Right forelimb (tissue), 1 donor: ENCODE results near the gene CTSK.
"Not testable (repeated sequence)": the region's sequence is repeated elsewhere in the genome, so short reads cannot be mapped to it uniquely, and the experiment has no call there.

Experiments
- DNase-seq: peaks from one replicate; pipeline ENCODE4 v3.0.0-alpha.2; 2018

The CTSK gene

DNA sequence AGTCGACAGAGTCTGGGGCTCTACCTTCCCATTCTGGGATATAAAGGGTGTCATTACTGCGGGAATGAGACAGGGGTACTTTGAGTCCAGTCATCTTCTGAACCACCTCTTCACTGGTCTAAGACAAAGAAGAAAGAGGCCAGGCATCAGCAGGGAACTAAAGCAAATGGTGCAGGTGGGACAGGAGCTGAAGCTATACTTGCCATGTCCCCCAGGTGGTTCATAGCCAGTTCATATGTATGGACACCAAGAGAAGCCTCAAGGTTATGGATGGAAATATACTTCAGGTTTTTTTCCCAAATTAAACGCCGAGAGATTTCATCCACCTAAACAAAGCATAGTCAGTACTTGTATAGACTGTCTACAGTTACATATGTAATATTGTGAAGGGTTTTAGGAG, 2.2 kb downstream of the CTSK start:
- no peak for DNase-seq

DNA sequence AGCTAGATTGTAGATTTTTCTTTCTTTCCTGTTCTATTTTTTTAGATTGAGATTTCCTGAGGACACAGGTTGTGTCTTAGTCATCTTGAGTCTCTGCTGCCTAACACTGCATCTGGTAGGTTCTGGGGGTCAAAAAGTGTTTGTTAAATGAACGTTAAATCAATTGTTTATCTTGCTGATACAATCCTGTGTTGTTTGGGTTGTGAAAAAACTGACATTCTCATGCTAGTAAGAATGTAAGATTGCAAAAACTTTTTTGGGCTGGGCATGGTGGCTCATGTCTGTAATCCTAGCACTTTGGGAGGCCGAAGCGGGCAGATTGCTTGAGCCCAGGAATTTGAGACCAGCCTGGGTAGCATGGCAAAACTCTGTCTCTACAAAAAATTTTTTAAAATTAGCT, 3.4 kb downstream of the CTSK start:
- DNase-seq: no peak

DNA sequence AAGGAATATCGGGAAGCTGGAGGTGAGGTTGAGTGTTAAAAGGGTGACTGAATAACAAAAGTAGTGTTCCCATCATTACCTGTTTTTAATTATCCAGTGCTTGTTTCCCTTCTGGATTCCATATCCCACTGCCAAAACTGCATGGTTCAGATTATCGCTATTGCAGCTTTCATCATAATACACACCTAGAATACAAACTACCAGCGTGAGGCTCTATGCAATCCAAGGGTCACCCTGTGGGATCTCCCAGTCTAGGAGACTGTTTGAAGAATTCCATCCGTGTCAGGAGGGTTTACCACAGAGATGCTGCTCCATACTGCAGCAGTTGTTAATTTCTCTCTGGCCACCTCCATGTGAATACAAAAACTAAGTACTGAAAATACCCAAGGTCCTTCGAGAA, 9.0 kb downstream of the CTSK start:
- DNase-seq: no peak

DNA sequence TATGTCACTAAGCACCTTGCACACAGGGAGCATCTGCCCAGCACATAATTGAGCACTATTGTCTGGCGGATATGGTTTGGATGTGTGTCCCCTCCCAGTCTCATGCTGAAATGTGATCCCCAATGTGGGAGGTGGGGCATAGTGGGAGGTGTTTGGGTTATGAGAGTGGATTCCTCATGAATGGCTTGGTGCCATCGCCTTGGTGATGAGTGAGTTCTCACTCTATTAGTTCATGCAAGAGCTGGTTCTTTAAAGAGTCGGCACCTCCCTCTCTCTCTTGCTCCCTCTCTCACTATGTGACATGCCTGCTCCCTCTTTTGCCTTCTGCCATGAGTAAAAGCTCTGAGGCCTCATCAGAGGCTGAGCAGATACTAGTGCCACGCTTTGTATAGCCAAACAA, 9.5 kb downstream of the CTSK start:
- no peak for DNase-seq

DNA sequence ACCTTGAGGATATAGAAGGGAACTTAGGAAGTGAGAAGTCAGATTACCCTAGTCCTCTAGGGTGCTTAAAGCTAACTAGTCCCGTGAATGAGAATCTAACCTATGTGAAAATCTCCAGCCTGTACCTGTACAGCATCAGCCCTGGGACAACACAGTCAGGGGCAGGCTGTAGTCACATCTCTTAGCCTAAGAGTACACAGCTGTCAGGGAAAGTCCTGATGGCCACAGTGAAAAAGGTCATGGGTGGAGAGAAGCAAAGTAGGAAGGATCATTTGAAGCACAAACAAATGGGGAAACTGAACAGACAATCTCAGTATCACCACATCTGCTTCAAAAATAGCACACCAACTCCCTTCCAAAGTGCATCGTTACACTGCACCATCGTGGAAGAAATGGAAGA, 11.7 kb downstream of the CTSK start:
- DNase-seq: no peak

DNA sequence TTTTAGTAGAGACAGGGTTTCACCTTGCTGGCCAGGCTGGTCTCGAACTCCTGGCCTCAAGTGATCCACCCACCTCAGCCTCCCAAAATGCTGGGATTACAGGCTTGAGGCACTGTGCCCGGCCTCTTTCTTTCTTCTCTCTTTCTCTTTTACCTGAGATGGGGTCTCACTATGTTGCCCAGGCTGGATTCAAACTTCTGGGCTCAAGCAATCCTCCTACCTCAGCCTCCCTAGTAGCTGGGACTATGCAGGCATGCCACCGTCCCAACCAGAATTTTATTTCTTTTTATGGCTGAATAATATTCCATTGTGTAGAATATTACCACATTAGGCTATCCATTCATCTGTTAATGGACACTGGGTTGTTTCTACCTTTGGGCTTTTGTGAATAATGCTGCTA, 14.3 kb downstream of the CTSK start:
- DNase-seq: not testable (repeated sequence)

DNA sequence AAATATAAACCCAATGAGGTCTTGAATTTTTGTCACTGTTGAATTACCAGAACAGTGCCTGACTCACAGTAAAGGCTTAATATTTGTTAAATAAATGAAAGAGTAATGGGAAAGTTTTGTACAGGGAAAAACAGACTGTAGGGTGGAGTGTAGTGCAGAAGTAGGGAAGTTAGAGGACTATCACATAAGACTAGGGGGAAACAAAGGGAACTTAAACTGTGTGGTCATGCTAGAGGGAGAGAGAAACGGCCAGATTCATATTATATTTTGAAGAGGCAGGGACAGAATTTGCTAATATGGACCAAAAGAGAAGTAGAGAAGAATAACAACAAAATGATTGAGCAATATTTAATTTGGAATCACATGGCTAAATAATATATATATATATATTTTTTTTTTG, 14.8 kb downstream of the CTSK start:
- DNase-seq: no peak

DNA sequence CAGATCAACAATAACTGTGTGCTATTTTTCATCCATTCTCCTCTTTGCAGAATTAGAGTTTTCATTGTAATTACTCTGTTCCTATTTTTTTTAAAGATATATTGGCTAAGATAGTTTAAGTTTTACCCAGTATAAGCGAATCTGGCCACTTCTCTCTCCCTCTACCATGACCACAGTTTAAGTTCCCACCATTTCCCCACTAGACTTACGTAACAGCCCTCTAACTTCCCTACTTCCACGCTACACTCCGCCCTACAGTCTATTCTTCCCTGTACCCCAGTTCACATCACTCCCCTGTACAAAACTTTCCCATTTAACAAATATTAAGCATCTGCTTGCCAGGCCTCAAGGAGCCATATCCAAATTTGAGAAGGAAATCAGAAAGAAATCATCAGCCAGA, 16.5 kb downstream of the CTSK start:
- no peak for DNase-seq

DNA sequence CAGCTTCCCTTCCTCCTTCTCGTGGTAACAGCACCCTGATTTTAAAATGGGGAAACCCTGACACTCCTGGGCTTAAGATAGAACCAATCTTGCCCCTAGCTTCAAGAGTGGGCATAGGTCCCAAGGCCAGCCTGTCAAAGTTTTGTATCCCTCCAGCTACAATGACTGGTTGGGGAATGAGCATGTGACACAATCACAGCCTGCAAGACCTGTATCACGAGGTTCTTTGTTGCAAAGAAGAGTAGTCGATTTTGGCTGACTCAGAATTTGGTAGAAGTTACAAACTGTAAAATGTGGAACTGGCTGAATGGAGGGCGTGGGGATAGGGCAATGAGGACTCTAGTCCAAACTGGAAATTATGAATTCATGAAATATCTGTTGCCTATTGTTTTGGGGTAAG, 18.7 kb downstream of the CTSK start:
- no peak for DNase-seq

DNA sequence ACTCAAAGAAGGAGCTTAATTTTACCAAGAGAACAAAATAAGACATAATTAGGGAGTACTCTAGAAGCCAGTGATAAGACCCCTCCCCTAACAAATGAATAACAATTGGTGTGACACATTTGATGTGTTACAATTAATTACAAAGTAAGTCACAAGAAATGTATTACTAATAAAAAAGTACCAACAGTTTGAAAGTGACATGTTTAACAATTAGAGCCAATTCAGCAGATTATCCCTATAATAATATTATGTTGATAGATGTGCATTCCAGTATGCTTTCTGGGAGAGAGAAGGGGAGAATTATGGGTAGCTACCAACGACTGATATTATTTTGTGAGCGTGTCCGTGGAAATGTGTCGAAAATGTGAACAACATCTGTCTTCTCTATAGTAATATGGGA, 19.1 kb downstream of the CTSK start:
- no peak for DNase-seq

DNA sequence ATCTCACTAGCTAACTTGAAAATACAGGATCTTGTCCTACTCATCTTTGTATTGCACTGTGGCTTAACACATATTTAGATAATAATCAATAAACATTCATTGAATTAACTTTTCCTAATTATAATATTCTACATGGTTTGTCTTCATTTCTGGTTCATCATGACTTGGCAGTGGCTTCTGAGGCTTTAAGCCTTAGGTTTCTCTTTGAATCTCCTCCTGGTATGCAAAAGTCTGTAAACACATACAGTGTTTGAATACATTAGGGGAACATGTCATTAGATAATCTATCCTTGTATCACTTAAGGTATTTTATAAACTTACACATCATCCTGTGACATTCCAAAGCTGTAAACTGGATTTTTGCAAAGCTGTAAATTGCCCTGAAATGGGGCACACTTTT, 20.6 kb downstream of the CTSK start:
- DNase-seq: no peak

DNA sequence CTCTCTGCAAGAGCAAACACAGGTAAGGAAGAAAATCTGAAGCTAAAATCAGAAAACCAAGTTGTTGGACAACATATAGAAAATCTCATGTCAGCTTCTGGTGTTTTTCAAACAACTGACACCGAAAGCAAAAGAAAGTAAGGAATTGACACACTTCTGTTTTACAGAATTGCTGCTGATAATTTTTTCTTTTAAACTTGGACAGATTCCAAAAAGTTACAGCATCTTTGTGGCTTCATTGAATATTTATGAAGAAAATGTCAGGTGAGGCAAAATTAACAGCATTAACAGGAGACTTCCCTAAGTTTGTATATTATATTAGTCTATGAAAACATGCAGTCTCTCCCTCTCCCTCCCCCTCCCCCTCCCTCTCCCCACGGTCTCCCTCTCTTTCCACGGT, 27.6 kb downstream of the CTSK start:
- no peak for DNase-seq

DNA sequence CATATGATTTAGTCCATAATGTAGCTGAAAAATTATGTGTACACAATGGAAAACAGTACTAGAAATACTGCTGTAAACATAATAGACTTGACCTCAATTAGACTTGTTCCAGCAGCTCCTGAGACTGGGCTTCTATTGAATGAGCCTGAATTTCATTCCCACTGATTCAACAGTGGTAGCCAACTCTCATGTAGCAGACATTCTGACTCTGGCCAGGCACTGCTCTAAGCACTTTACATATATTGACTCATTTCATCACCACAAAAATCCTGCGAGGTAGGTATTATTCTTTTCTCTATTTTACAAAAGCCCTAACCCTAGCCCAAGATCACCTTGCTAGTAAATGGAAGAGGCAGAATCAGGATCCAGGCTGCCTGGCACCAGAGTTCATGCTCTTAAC, 29.7 kb downstream of the CTSK start:
- no peak for DNase-seq

DNA sequence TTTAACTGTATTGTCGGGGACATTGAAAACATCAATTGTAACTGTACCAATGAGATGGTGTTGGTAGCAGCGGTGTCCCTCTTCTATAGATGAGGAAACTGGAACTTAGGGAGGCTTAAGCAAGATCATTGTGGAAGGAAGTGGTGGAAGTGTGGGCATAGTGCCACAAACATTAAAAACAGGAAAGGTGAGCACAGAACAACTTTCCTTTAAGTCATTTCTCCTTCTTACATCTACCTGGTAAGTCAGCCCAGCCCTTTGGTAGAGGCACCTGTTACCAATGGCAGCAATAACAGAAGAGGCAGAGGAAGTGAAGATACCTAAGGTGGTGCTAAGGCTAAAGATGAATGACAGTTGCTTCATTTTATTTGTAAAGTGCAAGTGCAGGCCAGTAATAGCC, 30.5 kb downstream of the CTSK start:
- DNase-seq: no peak

DNA sequence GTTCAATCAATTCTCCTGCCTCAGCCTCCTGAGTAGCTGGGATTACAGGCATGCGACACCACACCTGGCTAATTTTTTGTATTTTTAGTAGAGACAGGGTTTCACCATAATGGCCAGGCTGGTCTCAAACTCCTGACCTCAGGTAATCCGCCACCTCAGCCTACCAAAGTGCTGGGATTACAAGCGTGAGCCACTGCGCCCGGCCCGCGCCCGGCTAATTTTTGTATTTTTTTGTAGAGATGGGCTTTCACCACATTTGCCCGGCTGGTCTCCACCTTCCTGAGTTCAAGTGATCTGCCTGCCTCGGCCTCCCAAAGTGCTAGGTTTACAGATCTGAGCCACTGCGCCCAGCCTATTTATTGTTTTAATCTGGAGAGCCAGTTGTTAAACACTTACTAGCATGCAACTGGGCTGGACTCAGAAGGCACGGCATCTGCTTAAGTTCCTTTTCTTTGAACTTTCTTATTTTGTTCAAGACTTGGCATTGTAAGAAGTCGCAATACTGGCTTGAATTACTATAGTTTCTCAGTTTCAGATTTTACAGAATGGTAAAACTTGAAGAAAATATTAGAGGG, 32.0 kb downstream of the CTSK start:
- not testable (repeated sequence) for DNase-seq

DNA sequence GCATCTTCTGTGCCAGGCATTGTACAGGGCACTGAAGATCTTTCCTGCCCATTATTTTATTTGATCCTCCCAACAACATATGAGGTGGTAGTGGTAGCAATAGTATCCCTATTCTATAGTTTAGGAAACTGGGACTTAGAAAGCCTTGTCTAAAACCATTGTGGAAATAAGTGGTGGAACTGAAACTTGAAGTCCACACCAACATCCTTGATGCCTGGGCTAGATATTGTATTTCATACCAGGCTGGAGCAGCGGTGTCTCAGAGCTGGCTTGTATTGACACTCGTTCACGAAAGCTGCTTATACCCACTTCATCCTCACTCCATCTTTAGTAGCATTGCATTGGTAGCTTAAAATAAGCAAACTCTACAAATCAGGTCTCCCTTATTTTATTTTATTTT, 32.8 kb downstream of the CTSK start:
- DNase-seq: no peak

DNA sequence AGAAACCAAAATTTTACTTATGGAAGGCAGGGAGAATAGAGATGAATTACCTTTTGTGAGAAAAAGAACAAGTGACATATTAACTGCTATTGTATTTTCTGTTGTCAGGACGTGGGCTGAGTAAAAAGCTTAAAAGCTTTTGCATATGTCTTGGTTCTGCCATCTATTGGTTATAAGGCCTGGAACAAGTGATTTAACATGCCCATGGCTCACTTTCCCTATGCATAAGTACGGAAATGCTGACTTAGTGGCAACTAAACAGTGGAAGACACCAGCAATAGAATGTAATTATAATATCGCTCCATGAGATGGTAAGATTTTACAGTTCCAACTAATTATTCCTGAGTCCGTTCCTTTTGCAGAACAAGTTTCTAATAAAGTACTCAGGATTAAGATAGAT, 35.7 kb downstream of the CTSK start:
- no peak for DNase-seq

DNA sequence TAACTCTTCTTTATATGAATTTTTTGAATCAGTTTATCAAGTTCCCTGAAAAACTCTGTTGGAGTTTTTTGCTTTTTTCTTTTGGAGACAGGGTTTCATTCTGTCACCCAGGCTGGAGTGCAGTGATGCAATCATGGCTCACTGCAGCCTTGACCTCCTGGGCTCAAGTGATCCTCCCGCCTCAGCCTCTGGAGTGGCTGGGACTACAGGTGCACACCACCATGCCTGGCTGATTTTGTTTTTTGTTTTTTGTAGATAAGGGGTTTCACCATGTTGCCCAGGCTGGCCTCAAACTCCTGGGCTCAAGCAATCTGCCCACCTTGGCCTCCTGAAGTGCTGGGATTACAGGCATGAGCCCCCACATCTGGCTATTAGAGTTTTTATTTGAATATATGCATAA, 40.4 kb downstream of the CTSK start:
- DNase-seq: not testable (repeated sequence)

DNA sequence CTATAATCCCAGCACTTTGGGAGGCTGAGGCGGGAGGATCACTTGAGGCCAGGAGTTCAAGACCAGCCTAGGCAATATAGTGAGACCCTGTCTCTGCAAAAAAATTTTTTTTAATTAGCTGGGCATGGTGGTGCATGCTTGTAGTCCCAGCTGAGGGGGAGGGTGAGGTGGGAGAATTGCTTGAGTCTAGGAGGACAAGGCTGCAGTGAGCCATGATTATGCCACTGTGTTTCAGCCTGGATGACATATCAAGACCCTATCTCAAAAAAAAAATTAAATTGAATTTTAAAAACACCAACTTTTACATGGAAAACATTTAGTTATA, 42.1 kb downstream of the CTSK start:
- not testable (repeated sequence) for DNase-seq

DNA sequence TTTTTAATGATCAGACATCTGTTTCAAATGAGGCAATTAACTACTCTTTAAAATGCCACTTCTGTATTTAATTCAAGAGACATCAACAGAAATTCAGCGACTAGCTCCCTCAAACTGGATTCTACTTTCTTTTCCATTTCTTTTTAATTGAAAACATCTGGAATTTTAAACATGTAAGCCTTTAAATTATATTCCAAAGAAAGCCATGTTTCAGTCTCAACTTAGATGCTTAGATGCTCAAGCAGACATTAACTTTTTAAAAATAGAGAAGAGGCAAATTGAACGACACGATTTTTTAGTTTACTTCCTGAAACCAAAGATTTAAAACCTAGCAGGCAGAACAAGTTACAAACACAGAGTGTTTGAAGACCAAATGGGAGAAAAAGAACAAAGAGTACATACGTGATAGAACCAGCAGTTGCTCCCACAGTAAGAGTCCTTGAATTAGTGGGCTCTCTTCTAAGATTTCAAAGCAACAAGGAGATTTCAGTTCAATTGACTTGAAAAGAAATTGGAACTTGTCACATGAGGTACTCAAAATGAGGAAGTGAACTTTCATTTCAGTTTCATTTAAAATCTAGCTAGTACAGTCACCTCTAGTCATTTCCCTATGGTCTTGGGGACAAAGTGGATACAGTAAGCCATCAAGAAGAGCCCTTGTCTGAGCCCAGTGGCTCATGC, 42.6 kb downstream of the CTSK start, which contains the start of gene CTSS:
CTSS (minus strand) TSS at position 483 of the 681 bp plus-strand sequence. CDS start 1,015 bp downstream, outside the sequence.
- no peak for DNase-seq

DNA sequence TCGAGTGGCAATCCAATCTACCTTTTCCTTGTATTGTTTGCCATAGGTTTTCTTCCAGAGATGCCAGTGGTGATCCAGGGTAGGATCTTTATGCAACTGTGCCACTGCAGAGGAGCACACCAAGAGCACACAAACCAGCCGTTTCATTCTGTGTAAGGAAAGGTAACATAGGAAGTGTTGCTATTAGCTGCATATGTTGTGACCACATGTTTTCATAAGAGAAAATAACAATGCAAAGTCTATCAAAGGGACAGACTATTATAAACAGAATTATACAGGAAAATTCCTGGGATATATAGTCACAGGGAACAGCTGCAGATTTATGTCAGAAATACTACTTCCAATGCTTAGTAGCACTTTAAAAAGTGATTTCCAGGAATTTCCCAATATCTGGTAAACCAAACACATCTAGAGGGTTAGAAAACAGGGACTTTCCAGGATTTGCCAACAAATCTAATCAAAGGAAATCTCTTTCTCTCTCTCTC, 43.4 kb downstream of the CTSK start:
- no peak for DNase-seq

DNA sequence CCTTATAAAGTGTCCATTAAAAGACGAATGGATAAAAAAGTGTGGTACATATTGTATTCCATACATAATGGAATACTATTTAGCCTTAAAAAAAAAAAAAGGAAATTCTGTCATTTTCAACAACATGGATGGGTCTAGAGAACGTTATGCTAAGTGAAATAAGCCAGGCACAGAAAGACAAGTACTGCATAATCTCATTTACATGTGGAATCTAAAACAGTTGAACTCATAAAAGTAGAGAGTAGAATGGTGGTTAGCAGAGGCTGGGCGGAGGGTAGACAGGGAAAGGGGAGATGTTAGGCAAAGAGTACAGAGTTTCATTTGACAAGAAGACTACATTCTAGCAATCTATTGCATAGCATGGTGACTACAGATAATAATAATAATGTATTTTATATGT, 45.0 kb downstream of the CTSK start:
- no peak for DNase-seq

DNA sequence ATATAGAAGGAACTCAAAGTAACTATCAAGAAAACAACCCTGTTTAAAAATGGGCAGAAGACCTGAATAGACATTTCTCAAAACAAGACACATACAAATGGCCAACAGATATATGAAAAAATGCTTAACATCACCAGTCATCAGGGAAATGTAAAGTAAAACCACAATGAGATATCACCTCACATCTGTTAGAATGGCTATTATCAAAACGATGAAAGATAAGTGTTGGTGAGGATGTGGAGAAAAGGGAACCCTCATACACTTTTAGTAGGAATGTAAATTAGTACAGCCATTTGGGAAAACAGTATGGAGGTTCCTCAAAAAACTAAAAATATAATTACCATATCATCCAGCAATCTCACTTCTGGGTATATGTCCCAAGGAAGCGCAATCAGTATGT, 45.5 kb downstream of the CTSK start:
- no peak for DNase-seq

DNA sequence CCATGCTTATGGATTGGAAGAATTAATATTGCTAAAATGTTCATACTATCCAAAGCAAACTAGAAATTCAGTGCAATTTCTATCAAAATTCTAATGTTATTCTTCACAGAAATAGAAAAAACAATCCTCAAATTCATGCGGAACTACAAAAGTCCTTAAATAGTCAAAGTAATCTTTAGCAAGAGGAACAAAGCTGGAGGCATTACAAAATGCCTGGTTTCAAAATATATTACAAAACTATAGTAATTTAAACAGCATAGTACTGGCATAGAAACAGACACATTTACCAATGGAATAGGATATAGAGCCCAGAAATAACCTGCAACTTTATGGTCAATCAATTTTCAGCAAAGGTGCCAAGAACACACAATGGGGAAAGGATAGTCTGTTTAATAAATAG, 46.3 kb downstream of the CTSK start:
- no peak for DNase-seq

DNA sequence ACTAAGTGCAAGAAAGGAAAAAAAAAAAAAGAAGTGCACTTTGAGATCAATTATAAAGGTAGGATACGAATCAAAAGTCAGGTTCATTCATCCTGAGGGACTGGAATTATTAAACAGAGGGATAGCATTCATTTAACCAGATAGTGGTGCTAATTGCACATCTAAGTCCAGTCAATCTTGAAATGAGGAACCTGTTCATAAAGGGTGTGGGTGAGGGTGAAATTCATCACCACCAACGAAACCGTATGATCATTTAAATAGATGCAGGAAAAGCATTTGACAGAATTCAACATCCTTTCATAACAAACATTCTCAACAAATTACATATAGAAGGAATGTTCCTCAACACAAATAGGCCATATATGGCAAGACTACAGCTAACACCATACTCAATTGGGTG, 48.0 kb downstream of the CTSK start:
- DNase-seq: no peak
